D721Med (cell line): ENCODE data around the gene FBXW4.

Experiments
- DNase-seq: peaks from one replicate; pipeline ENCODE4 v3.0.0; 2011; ENCODE audit warnings: low spot score; ENCODE audit not compliant: insufficient read length
- FAIRE-seq: peaks from 2 replicates; lab custom pipeline; 2011; peaks lifted over from hg19 to GRCh38; lab: Jason Lieb, UNC
- TF ChIP-seq, protein P1 (sequence below): IDR thresholded peaks from 2 replicates; pipeline ENCODE4 v1.5.1; 2012; ENCODE audit warnings: mild to moderate bottlenecking, control low read depth; ENCODE audit not compliant: insufficient read depth; ENCODE audit errors: missing control alignments

Gene FBXW4

DNA sequence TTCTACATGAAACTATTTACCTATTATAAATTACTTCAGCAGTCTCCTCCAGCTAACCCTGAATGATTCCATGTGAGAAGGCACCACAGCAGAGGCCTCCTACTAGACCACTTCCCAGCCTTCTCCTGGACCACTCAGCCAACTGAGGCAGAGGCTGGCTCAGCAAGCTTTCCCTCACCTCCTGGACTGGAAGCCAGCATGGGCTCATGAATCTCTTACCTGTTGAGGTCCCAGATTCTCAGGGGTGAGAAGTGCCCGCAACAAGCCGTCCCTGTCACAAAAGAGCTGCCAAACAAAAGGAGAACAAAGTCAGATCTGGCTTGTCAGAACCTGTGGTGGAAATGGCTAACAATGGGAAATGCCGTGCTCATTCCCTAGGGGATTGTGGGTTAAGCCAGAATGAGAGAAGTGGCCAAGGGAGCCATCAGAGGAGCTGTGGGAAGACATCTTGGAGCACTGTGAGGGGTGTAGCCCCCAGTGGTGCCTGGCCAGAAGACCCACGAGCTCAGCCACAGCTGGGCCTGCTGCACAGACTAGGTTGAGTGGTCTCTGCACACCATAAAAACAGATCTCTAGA, 70.4 kb downstream of the FBXW4 start:
- DNase-seq (no peak), FAIRE-seq (no peak)
- TF ChIP-seq, protein P1, sequence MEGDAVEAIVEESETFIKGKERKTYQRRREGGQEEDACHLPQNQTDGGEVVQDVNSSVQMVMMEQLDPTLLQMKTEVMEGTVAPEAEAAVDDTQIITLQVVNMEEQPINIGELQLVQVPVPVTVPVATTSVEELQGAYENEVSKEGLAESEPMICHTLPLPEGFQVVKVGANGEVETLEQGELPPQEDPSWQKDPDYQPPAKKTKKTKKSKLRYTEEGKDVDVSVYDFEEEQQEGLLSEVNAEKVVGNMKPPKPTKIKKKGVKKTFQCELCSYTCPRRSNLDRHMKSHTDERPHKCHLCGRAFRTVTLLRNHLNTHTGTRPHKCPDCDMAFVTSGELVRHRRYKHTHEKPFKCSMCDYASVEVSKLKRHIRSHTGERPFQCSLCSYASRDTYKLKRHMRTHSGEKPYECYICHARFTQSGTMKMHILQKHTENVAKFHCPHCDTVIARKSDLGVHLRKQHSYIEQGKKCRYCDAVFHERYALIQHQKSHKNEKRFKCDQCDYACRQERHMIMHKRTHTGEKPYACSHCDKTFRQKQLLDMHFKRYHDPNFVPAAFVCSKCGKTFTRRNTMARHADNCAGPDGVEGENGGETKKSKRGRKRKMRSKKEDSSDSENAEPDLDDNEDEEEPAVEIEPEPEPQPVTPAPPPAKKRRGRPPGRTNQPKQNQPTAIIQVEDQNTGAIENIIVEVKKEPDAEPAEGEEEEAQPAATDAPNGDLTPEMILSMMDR: no peak

DNA sequence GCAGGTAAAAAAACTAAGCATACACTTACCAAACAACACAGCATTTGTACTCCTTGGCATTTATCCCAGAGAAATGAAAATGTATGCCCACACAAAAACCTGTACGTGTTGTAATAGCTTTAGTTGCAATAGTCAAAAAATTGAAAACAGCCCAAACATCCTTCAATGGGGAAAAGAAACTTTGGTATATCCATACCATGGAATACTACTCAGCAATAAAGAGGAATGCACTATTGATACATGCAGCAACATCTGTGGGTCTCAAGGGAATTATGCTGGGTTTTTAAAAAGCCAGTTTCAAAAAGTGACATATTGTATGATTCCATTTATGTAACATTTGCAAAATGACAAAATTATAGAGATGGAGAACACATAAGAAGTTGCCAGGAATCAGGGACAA, 71.4 kb downstream of the FBXW4 start:
- no peak for FAIRE-seq

DNA sequence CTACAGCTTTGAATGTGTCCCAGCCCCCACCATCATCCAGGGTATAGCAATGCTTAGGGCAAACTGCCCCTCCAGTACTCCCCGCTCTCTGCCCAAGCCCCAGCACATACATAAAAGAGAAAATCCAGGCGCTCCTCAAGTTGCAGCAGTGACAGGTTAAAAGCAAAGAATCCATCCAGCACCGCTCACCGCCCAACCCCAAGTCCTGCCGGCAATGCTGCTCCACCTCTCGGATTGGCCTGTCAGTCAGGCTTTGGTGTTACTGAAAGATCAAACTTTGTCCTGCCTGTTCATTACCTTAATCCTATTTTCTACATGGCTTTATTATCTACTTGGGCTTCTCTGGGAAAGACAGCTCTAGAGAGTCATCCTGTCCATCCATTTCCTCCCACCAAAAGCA, 75.0 kb downstream of the FBXW4 start:
- FAIRE-seq (peak; percentile 32), DNase-seq (peak; percentile 63)
- TF ChIP-seq, protein P1: no peak

More for the DNA sequence above, 71.4 kb downstream of the FBXW4 start:
- TF ChIP-seq, protein P1: no peak
- no peak for DNase-seq

DNA sequence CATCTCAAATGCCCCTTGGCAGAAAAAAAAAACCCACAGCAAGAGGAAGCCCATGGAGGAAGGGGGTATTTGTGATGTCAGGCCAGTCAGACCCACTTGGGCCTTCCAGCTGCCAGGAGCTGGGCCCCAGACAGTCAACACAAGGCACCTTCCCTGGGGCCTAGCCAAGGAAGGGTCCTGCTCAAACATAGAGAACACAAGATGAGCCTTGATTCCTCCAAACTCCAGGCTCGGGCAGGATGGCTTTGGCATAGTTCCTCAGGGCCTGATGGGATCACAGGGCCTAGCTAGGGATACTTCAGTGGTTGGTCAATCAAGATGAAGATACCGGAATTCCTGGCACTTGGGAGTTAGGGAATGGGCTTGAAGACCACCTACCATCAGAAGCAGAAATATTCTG, 76.1 kb downstream of the FBXW4 start:
- TF ChIP-seq, protein P1: no peak
- no peak for FAIRE-seq
- no peak for DNase-seq

DNA sequence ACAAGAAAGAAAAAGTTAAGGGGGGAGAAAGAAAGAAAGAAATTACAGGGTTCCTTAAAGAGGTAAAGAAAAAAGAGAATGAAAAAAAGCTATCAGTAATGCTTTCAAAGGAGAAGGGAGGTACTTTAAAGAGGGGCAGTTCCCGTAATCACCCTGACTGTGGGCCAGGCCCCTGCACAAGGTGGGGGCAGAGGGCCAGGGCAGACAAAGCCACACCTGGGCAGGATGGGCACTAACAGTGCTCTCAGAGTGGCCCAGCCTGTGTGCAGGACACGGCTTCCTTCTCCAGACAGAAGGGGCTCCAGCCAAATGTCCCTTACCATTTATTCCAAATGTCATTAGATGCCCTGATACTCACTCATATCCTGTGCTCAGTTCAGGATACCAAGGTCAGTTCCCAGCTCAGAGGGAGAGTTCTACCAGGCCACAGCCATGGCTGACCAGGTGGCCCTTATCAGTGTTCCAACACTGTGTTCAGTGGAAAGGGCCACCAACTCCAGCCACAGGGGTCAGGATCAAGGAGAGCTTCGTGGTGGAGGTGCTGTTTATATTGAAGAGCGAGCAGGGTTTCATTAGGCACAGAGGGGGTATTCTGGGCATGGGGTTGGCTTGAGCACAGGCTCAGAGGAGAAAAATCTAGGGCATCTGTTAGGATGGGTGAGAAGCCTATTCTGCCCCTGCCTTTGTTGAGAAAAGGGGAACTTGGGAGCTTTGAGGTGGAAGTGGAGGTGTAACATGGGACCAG, 77.0 kb downstream of the FBXW4 start:
- DNase-seq (no peak), FAIRE-seq (no peak)
- TF ChIP-seq, protein P1: no peak

DNA sequence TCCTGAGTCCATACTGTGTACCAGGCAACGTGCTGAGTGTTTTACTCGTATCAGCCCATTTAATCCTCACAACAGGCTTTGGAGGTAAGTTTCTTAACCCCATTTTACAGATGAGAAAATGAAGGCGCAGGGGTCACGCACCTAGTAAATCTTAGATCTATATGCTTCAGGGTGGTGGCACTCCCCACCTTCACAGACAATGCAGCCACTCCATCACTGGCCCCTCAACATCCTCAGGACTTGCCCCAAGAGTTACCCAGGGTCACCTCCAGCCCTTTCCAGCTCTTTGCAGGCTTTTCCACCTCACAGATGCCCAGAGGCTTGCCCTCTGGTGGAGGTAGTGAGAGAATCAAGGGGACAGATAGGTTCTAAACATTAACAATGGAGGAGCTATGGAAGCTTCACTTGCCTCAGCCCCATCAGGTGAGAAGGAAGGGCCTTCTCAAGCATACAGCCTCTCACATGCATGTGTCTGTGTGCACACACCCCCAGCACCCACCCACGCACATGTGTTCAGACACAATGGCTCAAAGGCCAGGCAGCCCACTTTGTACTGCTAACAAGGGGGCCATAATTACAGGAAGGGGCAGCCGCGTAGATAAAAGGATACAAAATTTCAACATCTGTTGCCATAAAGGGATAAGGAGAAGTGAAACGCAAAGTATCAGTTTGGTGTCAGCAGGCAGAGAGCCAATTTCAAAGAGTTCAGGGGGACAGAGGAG, 77.7 kb downstream of the FBXW4 start:
- TF ChIP-seq, protein P1: peak; percentile 23
- no peak for DNase-seq
- FAIRE-seq: no peak
